SK-N-SH treated with all-trans-retinoic acid at 6 μM for 48 hours (cell line): ENCODE measurements around the gene CACNB2.

Source experiments
- ARNTL ChIP-seq: fragments of 450-650 bp; formaldehyde crosslinking; IDR thresholded peaks from 2 replicates; pipeline ENCODE4 v1.5.0; 2020; ENCODE audit warnings: low read depth, mild to moderate bottlenecking, moderate library complexity, borderline replicate concordance
- CSDC2 ChIP-seq: fragments of 250-450 bp; sonication (Bioruptor Pico); IDR thresholded peaks from 2 replicates; pipeline ENCODE4 v1.5.0; 2020; ENCODE audit warnings: mild to moderate bottlenecking, moderate library complexity
- ESRRG ChIP-seq: fragments of 250-450 bp; sonication (Bioruptor Pico); IDR thresholded peaks from 2 replicates; pipeline ENCODE4 v1.6.1; 2021; ENCODE audit warnings: mild to moderate bottlenecking
- ISL1 ChIP-seq: fragments of 250-450 bp; sonication (Bioruptor Pico); IDR thresholded peaks from 2 replicates; pipeline ENCODE4 v2.1.2; 2022; ENCODE audit warnings: mild to moderate bottlenecking, moderate library complexity
- PPARA ChIP-seq: fragments of 250-450 bp; sonication (Bioruptor Pico); IDR thresholded peaks from 2 replicates; pipeline ENCODE4 v1.5.0; 2020; ENCODE audit warnings: mild to moderate bottlenecking, borderline replicate concordance
- TCF4 ChIP-seq: fragments of 250-450 bp; sonication (Bioruptor Pico); IDR thresholded peaks from 2 replicates; pipeline ENCODE4 v1.8.0; 2021; ENCODE audit warnings: mild to moderate bottlenecking, moderate library complexity, borderline replicate concordance
- TOX ChIP-seq: fragments of 250-450 bp; sonication (Bioruptor Pico); IDR thresholded peaks from 2 replicates; pipeline ENCODE4 v1.8.0; 2021; ENCODE audit warnings: mild to moderate bottlenecking, moderate library complexity, borderline replicate concordance
- ZFP30 ChIP-seq: fragments of 450-650 bp; formaldehyde crosslinking; IDR thresholded peaks from 2 replicates; pipeline ENCODE4 v1.5.0; 2022; ENCODE audit warnings: mild to moderate bottlenecking, moderate library complexity
- ZNF70 ChIP-seq: fragments of 450-650 bp; formaldehyde crosslinking; IDR thresholded peaks from 2 replicates; pipeline ENCODE4 v1.5.0; 2020; ENCODE audit warnings: mild to moderate bottlenecking, moderate library complexity
- TF ChIP-seq, protein P1 (sequence below): fragments of 250-450 bp; sonication (Bioruptor Pico); IDR thresholded peaks from 2 replicates; pipeline ENCODE4 v1.8.0; 2020; ENCODE audit warnings: mild to moderate bottlenecking, moderate library complexity, borderline replicate concordance
- TF ChIP-seq, protein P2 (sequence below): fragments of 250-450 bp; sonication (Bioruptor Pico); IDR thresholded peaks from 2 replicates; pipeline ENCODE4 v1.5.1; 2021; ENCODE audit warnings: mild to moderate bottlenecking, moderate library complexity

DNA sequence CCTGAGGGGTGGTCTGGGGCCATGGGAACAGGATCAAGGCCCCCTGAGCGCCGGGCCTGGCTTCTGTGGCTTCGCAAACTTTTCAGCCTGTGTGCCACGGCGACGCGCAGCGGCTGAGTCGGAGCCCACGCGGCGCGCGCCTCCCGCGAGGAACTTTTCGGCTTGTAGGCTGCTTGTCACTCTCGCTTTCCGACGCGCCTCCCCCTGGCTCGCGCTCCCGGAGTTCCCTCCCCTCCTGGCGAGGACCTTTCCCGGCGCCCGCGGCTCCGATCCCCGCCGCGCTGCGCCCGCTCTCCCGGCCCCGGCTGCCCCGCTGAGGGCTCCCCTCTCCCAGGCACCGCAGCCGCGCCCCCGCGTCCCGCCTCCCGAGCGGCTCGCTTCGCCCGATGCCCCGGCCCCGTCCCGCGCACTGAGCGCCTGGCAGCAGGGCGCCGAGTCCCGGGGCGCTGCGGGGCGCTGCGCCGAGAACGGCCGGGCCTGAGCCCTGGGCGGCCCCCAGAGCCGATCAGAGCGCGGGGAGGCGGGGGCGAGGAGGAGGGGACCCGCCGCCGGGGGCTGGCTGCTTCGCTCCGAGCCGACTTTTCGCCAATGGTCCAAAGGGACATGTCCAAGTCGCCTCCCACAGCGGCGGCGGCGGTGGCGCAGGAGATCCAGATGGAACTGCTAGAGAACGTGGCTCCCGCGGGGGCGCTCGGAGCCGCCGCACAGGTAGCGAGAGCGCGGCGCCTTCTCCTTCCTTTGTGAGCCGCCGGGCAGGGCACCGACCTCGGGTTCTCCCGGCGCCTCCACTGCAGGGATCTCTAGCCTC, at the start of gene CACNB2:
- TF ChIP-seq CSDC2 (CRISPR knock-in tag) = no peak
- TF ChIP-seq TCF4 (CRISPR knock-in tag) = no peak
- no peak for TF ChIP-seq ISL1 (CRISPR knock-in tag)
- no peak for TF ChIP-seq ESRRG
- no peak for TF ChIP-seq ZFP30 (CRISPR knock-in tag)
- TF ChIP-seq ZNF70 (CRISPR knock-in tag) = no peak
- TF ChIP-seq, protein P1, sequence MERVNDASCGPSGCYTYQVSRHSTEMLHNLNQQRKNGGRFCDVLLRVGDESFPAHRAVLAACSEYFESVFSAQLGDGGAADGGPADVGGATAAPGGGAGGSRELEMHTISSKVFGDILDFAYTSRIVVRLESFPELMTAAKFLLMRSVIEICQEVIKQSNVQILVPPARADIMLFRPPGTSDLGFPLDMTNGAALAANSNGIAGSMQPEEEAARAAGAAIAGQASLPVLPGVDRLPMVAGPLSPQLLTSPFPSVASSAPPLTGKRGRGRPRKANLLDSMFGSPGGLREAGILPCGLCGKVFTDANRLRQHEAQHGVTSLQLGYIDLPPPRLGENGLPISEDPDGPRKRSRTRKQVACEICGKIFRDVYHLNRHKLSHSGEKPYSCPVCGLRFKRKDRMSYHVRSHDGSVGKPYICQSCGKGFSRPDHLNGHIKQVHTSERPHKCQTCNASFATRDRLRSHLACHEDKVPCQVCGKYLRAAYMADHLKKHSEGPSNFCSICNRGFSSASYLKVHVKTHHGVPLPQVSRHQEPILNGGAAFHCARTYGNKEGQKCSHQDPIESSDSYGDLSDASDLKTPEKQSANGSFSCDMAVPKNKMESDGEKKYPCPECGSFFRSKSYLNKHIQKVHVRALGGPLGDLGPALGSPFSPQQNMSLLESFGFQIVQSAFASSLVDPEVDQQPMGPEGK (CRISPR knock-in tag) = no peak
- no peak for TF ChIP-seq PPARA (CRISPR knock-in tag)
- TF ChIP-seq, protein P2, sequence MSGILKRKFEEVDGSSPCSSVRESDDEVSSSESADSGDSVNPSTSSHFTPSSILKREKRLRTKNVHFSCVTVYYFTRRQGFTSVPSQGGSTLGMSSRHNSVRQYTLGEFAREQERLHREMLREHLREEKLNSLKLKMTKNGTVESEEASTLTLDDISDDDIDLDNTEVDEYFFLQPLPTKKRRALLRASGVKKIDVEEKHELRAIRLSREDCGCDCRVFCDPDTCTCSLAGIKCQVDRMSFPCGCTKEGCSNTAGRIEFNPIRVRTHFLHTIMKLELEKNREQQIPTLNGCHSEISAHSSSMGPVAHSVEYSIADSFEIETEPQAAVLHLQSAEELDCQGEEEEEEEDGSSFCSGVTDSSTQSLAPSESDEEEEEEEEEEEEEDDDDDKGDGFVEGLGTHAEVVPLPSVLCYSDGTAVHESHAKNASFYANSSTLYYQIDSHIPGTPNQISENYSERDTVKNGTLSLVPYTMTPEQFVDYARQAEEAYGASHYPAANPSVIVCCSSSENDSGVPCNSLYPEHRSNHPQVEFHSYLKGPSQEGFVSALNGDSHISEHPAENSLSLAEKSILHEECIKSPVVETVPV (CRISPR knock-in tag) = no peak
- no peak for TF ChIP-seq ARNTL
- no peak for TF ChIP-seq TOX
